ENCODE measurements around the gene HNRNPH1.
"Not testable (repeated sequence)": the region's sequence is repeated elsewhere in the genome, so short reads cannot be mapped to it uniquely, and the experiment has no call there.

Gene HNRNPH1

GRCh38 chr5:179623003-179623905 lies at the start of gene HNRNPH1:
HNRNPH1 (minus strand) TSS chr5:179623671; CDS start chr5:179623133, 538 bp downstream.
- peak; percentile 90 for DNase-seq

GRCh38 chr5:179668391-179668790 lies 44.9 kb upstream of the HNRNPH1 start:
- no peak for DNase-seq

- not testable (repeated sequence) for DNase-seq
Measured at GRCh38 chr5:179661647-179662046, 38.2 kb upstream of the HNRNPH1 start.

- not testable (repeated sequence) for DNase-seq
Measured at GRCh38 chr5:179658179-179658856, 34.8 kb upstream of the HNRNPH1 start.

- DNase-seq, result not testable (repeated sequence)
Measured at GRCh38 chr5:179657302-179658178, 34.1 kb upstream of the HNRNPH1 start.

- not testable (repeated sequence) for DNase-seq
Measured at GRCh38 chr5:179653135-179653534, 29.7 kb upstream of the HNRNPH1 start.

- DNase-seq, result not testable (repeated sequence)
Measured at GRCh38 chr5:179650245-179650644, 26.8 kb upstream of the HNRNPH1 start.

GRCh38 chr5:179649166-179649703 lies 25.8 kb upstream of the HNRNPH1 start:
- DNase-seq, result not testable (repeated sequence)

- DNase-seq, result no peak
Measured at GRCh38 chr5:179648410-179648809, 24.9 kb upstream of the HNRNPH1 start.

- not testable (repeated sequence) for DNase-seq
Measured at GRCh38 chr5:179644766-179645165, 21.3 kb upstream of the HNRNPH1 start.

GRCh38 chr5:179643141-179643920 lies 19.9 kb upstream of the HNRNPH1 start:
- DNase-seq, result not testable (repeated sequence)

- DNase-seq, result not testable (repeated sequence)
Measured at GRCh38 chr5:179642626-179643025, 19.2 kb upstream of the HNRNPH1 start.

- not testable (repeated sequence) for DNase-seq
Measured at GRCh38 chr5:179641745-179642144, 18.3 kb upstream of the HNRNPH1 start.

- not testable (repeated sequence) for DNase-seq
Measured at GRCh38 chr5:179639296-179639695, 15.8 kb upstream of the HNRNPH1 start.

GRCh38 chr5:179634370-179635172 lies 11.1 kb upstream of the HNRNPH1 start:
- not testable (repeated sequence) for DNase-seq

- not testable (repeated sequence) for DNase-seq
Measured at GRCh38 chr5:179633501-179634369, 10.3 kb upstream of the HNRNPH1 start.

- no peak for DNase-seq
Measured at GRCh38 chr5:179624841-179625271, 1.4 kb upstream of the HNRNPH1 start.

GRCh38 chr5:179623906-179624741 lies 653 bp upstream of the HNRNPH1 start:
- DNase-seq, result no peak

Data from NCI-H510A (cell line).